C4-2B (cell line): Measurements from ENCODE around the gene SLC39A5.
"Not testable (repeated sequence)": the region's sequence is repeated elsewhere in the genome, so short reads cannot be mapped to it uniquely, and the experiment has no call there.

Experiments
- H3K27ac ChIP-seq: fragments of 450-650 bp; 2 replicates; pipeline ENCODE4 v1.5.1; 2017
- ZFX ChIP-seq: fragments of 450-650 bp; IDR thresholded peaks from 2 replicates; pipeline ENCODE4 v1.6.1; 2017
- TF ChIP-seq, protein P1 (sequence below): fragments of 450-650 bp; conservative IDR thresholded peaks from 2 replicates; pipeline ENCODE4 v1.5.1; 2017; ENCODE audit warnings: mild to moderate bottlenecking

Gene SLC39A5

GRCh38 chr12:56258068-56258819 is 28.4 kb downstream of the SLC39A5 start, which contains the start of gene ANKRD52:
ANKRD52 (minus strand) TSS chr12:56258384; CDS start chr12:56258269, 115 bp downstream.
- H3K27ac ChIP-seq: peak within 1 kb of the TSS; percentile 80
- TF ChIP-seq, protein P1, sequence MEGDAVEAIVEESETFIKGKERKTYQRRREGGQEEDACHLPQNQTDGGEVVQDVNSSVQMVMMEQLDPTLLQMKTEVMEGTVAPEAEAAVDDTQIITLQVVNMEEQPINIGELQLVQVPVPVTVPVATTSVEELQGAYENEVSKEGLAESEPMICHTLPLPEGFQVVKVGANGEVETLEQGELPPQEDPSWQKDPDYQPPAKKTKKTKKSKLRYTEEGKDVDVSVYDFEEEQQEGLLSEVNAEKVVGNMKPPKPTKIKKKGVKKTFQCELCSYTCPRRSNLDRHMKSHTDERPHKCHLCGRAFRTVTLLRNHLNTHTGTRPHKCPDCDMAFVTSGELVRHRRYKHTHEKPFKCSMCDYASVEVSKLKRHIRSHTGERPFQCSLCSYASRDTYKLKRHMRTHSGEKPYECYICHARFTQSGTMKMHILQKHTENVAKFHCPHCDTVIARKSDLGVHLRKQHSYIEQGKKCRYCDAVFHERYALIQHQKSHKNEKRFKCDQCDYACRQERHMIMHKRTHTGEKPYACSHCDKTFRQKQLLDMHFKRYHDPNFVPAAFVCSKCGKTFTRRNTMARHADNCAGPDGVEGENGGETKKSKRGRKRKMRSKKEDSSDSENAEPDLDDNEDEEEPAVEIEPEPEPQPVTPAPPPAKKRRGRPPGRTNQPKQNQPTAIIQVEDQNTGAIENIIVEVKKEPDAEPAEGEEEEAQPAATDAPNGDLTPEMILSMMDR: peak; percentile 96
- TF ChIP-seq ZFX: peak; percentile 100

- H3K27ac ChIP-seq: peak overlapping the region; percentile 80
These were observed 29.0 kb downstream of the SLC39A5 start for GRCh38 chr12:56258820-56259183.

DNA sequence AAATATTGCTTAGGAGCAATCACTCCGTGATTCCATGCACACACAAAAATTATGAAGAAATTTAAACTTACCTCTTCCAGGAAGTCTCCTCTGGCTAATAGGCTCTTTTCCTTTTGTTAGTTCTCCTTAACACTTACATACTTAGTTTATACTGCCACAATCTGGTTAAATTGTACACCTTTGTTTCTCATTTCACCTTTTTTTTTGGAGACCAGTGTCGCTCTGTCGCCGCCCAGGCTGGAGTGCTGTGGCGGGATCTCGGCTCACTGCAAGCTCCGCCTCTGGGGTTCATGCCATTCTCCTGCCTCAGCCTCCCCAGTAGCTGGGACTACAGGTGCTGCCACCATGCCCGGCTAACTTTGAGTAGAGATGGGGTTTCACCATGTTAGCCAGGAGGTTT is 30.5 kb downstream of the SLC39A5 start:
- TF ChIP-seq, protein P1: no peak
- no peak for TF ChIP-seq ZFX
- no peak overlapping the region for H3K27ac ChIP-seq

More at GRCh38 chr12:56258820-56259183, 29.0 kb downstream of the SLC39A5 start:
- no peak for TF ChIP-seq ZFX
- TF ChIP-seq, protein P1: no peak; the same call in 1 of the 2 replicates

DNA sequence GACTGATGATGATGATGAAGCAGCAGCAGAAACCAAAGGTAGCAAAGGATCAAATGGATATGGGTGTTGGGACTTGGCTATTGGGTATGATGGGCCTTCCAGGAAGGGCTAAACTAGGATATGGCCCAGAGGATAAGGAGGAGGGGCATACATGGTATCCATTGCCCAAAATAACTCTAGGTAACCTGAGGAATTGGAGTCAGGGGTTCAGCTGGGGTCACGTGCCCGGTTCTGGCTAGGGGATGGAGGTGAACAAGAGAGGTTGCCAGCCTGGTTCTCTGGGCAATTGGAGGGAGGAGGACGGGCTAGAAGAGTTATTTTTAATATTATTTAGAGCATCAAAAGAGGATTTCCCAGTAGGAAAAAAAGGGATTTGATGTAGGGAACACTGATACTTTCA is 31.1 kb downstream of the SLC39A5 start:
- H3K27ac ChIP-seq: no peak overlapping the region
- TF ChIP-seq, protein P1: no peak
- TF ChIP-seq ZFX: no peak

DNA sequence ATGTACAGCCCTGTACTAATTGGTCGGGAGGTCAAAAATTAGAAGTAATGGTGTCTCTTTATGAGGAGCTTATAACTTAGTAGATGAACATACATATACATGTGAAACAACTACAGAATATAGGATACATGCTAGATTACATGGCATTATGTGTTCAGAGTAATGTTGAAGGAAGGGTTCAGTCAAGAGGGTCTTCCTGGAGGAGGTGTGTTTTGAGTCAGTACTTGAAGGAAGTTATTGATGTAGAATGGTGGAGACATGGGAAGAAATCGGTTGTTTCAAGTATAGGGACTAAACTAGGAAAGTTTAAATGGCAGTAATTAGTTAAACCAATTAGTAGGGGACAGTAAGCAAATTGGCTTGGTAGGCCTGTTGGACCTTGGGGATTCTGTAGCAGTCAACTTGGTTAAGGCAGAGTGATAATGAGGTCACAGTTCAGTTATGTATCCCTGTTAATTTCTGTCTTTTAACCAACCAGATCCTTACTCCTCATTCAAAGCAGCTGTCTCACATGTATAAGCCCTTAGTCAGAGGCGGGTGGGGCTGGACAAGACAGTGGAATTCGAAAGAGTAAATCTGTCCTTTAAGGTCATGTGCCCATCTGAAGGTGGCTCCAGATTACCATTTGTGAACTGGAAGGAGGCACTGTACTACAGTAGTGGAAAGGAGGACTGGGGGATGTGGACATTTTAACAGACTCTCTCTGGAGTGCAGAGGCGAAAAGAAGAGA is 31.8 kb downstream of the SLC39A5 start:
- TF ChIP-seq, protein P1: no peak
- no peak for TF ChIP-seq ZFX
- no peak overlapping the region for H3K27ac ChIP-seq

DNA sequence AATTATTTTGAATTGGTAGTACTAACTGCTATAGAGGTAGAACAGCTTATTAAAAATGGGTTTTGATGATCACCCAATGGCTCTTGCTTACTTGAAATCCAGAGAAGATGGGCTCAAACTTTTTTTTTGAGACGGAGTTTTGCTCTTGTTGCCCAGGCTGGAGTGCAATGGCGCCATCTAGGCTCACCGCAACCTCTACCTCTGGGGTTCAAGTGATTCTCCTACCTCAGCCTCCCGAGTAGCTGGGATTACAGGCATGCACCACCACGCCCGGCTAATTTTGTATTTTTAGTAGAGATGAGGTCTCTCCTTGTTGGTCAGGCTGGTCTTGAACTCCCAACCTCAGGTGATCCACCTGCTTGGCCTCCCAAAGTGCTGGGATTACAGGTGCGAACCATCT is 33.1 kb downstream of the SLC39A5 start:
- not testable (repeated sequence) for H3K27ac ChIP-seq
- TF ChIP-seq, protein P1: peak; percentile 23; the same call in 1 of the 2 replicates

DNA sequence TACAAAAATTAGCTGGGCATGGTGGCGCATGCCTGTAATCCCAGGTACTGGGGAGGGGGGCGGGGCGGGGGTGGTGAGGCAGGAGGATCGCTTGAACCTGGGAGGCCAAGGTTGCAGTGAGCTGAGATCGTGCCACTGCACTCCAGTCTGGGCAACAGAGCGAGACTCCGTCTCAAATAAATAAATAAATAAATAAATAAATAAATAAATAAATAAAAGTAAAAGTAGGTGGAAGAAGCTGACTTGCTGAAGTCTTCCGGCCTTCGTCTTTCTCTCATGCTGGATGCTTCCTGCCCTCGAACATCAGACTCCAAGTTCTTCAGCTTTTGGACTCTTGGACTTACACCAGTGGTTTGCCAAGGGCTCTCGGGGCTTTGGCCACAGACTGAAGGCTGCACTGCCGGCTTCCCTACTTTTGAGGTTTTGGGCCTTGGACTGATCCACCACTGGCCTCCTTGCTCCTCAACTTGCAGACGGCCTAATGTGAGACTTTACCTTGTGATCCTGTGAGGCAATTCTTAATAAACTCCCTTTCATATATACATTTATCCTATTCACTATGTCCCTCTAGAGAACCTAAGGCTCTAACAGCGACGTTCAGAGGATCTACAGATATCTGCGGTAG is 36.3 kb downstream of the SLC39A5 start:
- peak overlapping the region; percentile 59 for H3K27ac ChIP-seq
